Left colon (tissue), 2 donors: ENCODE measurements around the gene ABLIM3. TPM values are rescaled to one million over a fixed set of nuclear protein-coding genes. Genes with fewer than 3 reads are reported as not detected.

Experiments
- ATAC-seq: fragments of 200-7000 bp; cut with Tn5 transposase; one replicate; pipeline ENCODE4 v1.9.1; 2020; ENCODE audit warnings: mild to moderate bottlenecking, moderate library complexity
- DNase-seq, 2 donors: peaks; one replicate each; pipeline ENCODE4 v3.0.0-alpha.2; 2020
- intact Hi-C, 2 donors: fragments of 100-400 bp; cut with DNase I in 1 of 2; cut with micrococcal nuclease in 1 of 2; formaldehyde crosslinking; loops; one replicate each; pipeline versions ENCODE4 v1.11.2 to v1.14.0; 2022; cut with DNase I, micrococcal nuclease
- total RNA-seq, 2 donors: library from RNA; stranded (reverse); fragmentation: NEBNext Ultra II Directional; extraction: Animal tissue kit (Norgen Biotek cat#: 25700); gene quantifications; one replicate each; pipeline ENCODE4 v1.2.1, GENCODE V29; 2021
- donor health status: DM: no; HTN: no; CAD: no.
- donor health status: DM: yes; HTN: yes; CAD: no.

Gene ABLIM3
- total RNA-seq, 2 donors from 2014 or later = 3.4 to 4.3 TPM

DNA sequence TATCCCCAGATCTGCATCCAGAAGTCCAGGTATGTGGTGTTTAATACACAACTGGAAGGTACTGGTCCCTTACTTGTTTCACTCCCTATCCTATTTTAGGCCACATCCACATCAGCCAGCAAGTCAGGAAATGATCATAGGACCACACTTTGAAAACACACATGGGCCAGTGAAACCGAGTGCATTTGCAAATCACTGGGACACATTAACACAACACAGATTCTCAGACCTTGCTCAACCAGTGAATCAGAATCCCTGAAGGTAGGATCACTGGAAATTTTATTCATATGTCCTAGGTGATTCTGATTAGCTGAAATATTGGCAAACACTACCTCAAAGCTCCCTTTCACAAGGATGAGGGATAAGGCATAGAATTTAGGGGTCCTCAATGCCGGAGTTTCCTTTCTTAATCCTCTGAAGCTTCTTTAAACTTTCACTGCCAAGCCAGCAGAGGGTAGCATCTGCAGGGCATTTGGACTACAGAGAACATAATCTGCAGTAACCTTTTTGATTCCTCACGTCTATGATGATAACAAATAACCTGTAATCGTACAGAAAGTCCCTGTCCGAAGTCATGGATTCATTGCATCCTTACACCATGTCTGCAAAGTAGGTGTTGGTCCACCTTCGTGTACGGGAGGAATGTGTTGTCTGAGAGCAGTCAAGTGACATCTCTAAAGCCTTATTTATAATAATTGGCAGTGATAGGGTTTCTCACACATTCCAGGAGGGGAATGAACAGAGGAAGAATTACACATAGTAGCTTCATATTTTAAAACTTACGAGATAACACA is 11.0 kb upstream of the ABLIM3 start:
- no peak for ATAC-seq
- no peak for DNase-seq
- intact Hi-C loops = no loop called here

DNA sequence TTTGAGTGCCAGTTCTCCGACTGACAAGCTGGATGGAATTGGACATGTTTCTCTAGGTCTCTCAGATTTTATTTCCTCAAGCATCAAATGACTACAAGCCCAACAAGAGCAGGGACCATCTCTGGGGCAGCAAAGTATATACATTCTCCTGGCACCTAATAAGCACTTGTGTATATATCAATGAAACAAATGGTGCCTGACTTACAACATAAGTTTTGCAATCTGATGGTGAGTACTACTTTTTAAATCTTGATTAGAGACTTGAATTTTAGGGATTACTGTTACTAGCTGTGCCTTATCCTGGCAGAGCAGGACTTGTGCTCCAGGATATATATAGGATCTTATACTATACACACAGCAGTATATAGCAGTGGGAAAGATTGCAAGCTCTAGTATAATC is 8.8 kb upstream of the ABLIM3 start:
- intact Hi-C loops = no loop called here
- ATAC-seq (no peak), DNase-seq (no peak)

DNA sequence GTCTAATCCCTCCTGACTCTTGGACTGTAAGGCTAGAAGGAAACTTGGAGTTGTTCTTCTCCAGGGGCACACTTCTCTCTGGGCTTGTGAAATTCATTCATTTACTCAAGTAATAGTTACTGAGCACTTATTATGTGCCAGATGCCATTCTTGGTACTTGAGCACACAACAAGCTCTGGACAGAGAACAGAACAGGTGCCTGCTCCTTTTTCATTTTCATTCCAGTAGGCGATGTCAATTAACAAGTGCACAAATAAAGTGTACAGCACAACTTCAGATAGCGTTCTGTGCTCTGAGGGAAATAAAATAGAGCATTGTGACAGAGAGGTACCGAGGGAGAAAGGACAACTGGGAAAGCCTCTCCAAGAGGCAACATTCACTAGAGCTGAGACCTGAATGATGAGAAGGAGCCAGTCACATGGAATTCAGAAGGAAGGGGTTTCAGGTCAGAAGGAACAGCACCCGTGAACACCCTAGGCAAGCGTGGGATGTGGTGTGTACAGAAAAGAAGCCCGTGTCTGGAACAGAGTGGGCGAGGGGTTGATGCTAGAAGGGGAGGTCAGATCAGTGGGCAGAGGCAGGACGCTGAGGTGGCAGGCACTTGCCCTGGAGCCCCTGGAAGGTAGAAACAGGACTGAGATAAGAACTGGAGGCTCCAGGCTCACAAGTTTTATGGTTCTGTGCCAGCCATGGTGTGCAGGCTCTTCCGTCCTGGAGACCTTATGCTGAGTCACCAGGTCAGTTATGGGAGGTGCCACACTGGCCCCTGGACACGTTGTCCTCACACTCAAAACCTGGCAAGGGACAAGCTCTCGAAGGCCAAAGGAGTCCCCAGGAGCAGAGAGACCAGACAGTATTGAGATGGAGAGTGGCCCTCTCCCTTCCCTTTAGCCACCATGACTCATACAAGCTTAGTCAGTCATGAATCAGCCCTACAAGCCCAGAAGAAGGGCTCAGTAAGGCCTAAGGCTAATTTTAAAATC is 7.2 kb upstream of the ABLIM3 start:
- ATAC-seq (no peak), DNase-seq (no peak)
- intact Hi-C loops = no loop called here

DNA sequence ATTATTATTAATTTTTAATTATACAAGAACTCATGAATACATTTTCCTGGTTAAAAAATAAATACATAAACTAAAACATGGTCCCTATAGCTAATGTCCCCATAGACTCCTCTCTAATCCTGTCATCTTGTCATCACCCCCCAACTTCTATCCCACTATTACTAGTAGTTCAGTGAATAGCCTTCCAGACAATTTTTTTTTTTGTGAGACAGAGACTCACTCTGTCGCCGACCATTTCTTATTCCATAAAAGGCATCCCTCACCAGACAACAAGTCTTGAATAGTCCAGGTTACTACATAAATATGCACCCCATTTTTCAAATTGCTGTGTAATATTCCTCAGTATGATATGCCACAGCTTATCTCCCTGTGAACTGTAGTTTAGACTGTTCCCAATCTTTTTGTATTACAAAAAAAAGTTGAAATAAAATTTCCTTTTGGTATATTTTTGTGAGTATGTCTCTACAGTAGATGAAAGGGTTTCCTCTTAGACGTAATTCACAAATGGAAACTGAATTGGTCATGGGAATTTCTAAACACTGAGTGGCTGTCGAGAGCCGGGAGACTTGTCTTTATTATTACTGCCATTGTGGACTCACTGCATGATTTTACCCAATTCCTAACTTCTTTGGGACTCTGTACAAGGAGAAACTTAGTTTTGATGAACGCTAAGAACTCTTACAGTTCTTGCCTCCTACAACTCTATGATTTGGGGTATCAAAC is 6.4 kb upstream of the ABLIM3 start:
- DNase-seq = no peak
- no peak for ATAC-seq
- intact Hi-C loops = no loop called here

DNA sequence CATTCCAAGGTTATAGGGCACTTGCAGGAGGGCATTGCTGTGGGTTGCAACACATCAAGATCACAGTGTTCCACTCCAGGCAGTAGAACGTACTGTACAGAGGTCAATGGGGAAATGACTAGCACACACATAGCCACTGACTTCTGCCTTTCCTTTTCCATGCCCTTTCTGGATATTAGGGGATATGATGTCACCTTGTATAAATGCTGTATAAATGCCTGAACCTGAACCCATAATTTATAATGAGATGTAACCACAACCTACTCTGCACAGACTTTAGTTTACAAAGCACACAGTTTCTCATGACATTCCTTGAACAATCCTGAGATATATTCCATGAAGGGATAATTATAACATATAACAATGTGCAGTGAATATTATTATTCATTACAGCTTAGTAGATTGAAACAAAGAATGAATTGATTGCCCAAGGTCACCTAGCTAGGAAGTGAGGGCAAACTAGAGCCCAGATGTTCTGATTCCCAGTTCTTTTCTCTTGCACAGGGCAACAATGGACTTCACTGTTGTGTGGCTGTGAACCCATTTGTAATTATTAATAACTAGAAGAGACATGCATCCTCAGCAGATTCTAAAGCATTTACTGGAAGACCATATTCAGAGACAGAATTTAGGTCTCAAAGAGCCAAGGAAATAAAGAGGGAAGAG is 5.6 kb upstream of the ABLIM3 start:
- intact Hi-C loops = no loop called here
- DNase-seq (no peak), ATAC-seq (no peak)

DNA sequence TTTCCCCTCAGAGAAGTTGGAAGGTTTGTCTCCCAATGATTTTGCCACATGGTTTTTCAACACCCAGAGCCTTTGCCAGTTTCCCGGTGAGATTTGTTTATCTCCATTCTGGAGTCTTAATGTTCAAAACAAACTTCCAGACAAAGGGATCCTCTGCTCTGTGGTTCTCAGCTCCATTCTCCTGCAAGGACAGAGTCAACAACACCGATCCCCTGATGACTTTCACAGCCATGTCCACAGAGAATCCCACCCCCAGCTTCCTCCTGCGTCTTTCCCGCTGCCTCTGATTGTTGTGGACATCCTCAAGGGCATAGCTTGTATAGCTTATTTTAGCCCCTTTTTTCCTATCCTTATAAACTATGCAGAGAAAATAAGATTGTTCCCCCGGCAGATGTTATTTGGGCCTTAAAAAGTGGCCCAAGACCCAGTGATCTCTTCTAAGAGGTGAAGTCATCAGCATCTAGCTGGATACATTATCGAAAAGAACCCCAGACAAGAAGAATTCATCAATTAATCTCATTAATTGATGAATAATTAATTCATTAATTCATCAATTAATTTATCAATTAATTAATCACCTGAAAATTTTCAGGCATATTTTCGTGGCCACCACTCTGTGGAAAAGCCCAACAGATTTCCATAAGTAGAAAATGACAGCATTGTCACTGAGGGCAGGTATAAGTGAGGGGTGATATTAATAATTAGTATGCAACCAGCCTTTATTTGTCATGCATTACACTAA is 2.9 kb upstream of the ABLIM3 start:
- no peak for ATAC-seq
- no peak for DNase-seq
- intact Hi-C loops = no loop called here

DNA sequence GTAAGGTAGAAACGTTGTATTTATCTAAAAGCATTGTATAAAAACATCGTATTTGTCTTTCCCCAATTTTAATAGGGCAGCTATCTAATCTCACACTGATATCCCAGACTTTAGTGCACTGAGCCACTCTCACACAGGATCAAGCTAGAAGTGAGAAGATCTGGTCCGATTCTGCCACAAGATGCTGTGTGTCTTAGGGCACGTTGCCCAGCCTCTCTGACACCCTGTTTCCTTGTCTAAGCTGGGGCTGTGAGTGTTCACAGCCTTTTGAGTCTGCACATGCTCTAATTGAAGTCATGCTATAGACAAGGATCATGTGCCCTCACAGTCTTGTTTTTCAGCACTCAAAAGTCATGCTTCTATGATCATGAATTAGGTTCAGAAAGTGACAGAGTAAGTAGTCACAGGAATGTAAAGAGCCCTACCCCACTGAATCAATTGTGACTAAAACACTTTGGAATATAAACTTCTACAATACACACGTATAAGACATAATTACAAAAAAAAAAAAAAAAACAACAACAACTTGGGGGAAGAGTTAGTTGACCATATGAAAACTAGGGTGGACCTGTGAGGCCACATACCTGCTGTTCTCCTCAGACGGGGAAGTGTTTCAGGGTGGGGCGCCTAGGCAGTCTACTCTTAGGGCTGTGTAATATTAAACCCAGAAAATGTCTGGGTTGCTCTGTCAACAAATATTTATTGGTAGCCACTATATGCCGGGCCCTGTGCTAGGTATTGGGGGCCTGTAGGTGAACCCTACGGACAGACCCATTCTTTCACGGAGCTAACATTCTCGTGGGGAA is 893 bp upstream of the ABLIM3 start:
- ATAC-seq = no peak
- intact Hi-C loops = loop anchor here (10.0 kb wide), 2 partner anchors 84 to 94 kb away; no protein-coding TSS in a partner anchor
- no peak for DNase-seq

DNA sequence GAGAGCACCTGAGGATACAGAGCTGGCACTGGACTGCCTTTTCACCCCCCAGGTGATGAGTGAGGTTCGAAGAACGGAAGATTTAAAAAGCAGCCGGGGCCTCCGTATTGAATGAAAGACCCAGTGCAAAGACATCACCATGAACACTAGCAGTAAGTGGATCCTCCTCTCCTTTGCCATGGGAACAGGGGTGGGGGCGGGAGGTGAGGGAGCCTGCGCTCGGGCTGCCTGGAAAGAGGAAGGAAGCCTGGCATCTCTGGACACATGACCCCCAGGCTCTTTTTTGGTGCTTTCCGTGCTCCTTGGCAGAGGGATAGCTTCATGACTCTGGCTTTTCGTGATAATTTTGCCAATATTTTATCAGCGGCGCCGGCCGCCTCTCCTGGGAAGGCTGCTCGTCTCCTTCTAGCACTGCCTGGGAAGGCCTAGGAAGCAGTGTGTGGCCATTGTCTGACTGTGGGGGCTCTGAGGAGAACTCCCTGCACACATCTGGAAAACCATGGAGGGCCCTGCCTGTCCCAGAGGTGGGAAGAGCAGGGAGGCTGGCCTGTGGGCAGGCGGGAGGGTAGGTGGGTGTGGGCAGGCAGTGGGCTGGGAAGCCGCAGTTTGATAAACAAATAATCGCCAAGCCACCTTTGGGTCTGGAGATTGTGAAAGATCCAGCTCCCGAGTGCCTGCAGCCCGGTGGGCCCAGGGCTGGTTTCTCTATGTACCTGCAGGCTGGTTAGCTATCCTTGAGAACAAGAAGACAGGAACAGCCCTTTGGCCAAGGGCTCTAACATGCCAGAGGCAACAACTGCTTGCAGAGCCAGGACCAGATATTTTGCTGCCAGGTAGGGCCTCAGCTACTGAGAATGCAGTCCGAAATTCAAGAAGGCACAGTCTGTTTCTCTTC is 911 bp downstream of the ABLIM3 start:
- DNase-seq (peak in 1 of 2 donors; percentile 10), ATAC-seq (peak; percentile 25)
- intact Hi-C loops = loop anchor here (10.0 kb wide), 2 partner anchors 83 to 93 kb away; no protein-coding TSS in a partner anchor

DNA sequence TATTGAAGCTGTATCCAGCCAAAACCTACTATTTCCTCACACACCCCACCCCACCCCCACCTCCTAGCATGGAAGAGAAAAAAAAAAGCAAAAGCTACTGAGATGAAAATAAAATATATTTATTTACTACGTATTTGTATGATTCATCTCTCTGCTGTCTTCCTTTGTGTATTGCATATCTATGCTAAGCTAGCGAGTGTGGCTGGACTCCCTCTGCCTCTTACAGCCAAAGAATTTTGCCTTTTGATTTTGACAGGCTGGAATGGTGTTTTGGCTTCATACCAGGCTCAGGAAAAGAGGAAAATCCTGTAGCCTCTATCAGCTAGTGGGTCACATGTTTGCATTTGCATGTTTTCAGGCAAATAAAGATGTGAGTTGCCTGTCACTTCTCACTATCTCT is 2.2 kb downstream of the ABLIM3 start:
- DNase-seq = no peak
- ATAC-seq = no peak
- intact Hi-C loops = loop anchor here (10.0 kb wide), 2 partner anchors 81 to 91 kb away; no protein-coding TSS in a partner anchor

DNA sequence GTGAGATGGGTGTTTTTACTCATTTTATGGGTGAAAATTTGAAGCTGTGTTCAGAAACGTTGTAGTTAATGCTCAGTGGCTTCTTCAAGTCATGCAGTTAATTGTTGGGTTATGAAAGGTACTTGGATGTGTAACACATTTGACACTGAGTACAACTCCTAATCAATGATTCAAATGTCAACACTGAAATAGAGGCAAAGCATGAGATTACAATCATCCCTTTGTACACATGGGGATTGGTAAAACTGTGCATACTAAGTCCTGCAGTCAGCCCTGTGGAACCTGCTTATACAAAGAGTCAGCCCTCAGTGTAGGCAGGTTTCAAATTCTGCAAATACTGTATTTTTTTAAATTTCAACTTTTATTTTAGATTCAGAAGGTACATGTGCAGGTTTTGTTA is 3.3 kb downstream of the ABLIM3 start:
- intact Hi-C loops = loop anchor here (10.0 kb wide), 2 partner anchors 80 to 90 kb away; no protein-coding TSS in a partner anchor
- DNase-seq (no peak), ATAC-seq (no peak)

DNA sequence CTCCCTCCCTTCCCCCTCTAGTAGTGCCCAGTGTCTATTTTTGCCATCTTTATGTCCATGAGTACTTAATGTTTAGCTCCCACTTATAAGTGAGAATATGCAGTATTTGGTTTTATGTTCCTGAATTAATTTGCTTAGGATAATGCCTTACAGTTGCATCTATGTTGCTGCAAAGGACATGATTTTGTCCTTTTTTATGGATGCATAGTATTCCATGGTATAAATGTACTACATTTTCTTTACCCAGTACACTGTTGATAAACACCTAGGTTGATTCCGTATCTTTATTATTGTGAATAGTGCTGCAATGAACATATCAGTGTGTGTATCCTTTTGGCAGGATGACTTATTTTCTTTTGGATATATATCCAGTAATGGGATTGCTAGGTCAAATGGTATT is 3.8 kb downstream of the ABLIM3 start:
- DNase-seq = no peak
- ATAC-seq = no peak
- intact Hi-C loops = loop anchor here (10.0 kb wide), 2 partner anchors 80 to 90 kb away; no protein-coding TSS in a partner anchor

DNA sequence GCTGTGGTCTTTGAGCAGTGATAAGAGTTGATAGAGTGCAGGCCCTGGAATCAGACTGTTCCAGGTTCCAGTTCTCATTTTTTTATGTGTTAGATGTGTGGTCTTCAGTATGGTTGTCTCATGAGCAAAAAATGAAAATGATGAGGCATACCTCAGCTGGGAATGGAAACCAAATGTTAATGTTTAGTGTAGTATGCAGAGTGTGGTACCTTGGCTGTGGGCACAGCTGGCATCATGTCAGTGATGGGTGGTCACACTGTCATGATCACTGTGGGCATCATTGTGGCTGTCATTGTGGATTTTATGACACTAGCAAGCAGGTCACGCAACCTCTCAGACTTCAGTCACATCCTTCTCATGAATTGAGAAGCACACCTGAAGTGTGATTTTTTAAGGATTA is 6.4 kb downstream of the ABLIM3 start:
- no peak for ATAC-seq
- intact Hi-C loops = loop anchor here (10.0 kb wide), 2 partner anchors 77 to 87 kb away; no protein-coding TSS in a partner anchor

DNA sequence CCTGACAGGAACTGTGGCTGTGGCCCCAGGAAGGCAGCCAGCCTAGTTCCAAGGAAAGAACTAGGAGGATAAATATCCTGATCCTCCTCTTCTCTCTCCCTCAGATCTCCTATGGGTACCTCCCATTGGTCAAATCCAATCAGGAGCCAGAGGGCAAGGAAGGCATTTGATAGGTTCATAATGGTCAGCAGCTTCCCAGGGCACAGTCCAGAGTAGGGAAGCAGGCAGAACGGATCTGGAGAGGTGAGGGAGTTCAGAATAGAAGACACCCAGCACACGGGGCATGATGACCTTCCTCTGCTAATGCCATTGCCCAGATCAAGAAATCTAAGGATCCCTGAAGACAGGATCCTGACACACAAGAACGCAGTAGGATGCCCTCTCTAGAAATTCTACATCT is 8.6 kb downstream of the ABLIM3 start:
- no peak for ATAC-seq
- DNase-seq = no peak
- intact Hi-C loops = loop anchor here (10.0 kb wide), 2 partner anchors 75 to 85 kb away; no protein-coding TSS in a partner anchor

More for the DNA sequence above, 6.4 kb downstream of the ABLIM3 start:
- DNase-seq = no peak

DNA sequence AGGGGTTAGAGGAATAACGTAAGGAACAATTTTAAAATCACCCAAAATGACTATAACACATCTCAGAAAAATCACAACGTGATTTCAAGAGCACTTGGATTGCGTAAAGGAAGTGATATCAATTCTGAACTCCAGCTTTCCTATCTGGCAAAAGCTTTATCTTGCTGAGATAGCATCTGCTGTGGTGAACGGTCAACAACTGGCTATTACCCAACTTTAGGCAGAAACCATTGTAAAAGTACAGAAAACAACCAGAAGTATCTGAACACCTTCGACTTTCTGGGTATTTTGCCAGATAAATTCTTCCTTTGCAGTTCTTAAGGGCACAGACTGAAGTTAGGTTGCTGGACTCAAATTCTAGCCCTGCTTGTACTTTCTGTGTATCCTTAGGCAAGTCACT is 9.2 kb downstream of the ABLIM3 start:
- ATAC-seq (no peak), DNase-seq (no peak)
- intact Hi-C loops = no loop called here

DNA sequence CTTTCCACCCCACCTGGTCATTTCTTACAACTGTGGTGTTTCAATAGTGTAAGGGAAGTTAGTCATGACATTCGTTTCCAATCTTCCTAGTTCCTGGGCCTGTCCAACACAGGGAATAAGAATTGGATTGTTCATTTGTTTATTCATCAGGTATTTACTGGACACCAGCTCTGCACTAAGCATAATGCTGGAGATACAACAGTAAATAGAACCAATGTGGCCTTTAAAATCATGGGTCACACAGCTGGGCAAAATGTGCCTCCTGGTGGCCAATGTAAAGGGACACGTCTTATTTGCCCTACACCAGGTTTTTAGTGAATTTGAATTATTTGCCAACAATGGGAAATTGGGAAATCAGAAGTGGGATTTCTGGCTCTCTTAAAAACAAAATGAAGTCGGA is 10.4 kb downstream of the ABLIM3 start:
- intact Hi-C loops = no loop called here
- no peak for ATAC-seq

DNA sequence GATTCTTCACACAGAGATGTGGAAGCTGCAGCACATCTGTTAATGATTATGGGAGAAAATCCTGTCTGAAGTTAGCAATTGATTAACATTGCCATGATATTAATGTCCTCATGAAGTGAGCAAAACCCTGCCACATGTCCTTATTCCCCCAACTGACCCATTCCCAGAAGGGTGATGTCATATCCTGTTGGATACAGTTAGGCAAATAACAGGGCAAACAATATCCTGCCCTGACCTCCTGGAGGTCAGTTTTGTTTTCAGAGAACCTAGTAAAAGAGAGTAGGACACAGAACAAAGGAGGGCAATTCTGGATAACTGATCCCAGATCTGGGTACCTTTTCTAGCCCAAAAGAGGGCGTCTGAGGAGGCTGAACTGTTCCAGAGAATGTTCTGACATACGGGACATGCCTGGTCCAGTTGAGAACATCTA is 11.0 kb downstream of the ABLIM3 start:
- intact Hi-C loops = no loop called here
- ATAC-seq = no peak
- DNase-seq = no peak

More for the DNA sequence above, 10.4 kb downstream of the ABLIM3 start:
- no peak for DNase-seq
